ENCODE results near the gene GATB. TPM values are rescaled to one million over a fixed set of nuclear protein-coding genes. Genes with fewer than 3 reads are reported as not detected.

GATB gene
- total RNA-seq, 1 donor from 2014 or later, result 17.9 TPM

DNA sequence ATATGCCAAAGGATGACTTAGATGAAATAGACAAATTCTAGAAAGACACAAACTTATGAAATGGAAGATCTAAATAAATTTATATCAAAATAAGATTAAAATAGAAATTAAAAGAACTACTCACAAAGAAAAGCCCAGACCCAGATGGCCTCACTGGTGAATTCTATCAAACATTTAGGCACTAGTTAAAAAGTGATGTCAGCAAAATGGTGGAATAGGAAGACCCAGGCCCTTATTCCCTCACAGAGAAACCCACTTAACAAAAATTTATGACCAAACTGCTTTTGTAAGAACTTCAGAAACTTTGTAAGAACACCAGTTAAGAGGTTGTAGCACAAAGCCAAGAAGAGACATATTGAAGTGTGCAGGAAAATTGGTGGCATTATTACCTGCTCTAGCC is 129.5 kb downstream of the GATB start:
- no peak overlapping the region for H3K9ac ChIP-seq

DNA sequence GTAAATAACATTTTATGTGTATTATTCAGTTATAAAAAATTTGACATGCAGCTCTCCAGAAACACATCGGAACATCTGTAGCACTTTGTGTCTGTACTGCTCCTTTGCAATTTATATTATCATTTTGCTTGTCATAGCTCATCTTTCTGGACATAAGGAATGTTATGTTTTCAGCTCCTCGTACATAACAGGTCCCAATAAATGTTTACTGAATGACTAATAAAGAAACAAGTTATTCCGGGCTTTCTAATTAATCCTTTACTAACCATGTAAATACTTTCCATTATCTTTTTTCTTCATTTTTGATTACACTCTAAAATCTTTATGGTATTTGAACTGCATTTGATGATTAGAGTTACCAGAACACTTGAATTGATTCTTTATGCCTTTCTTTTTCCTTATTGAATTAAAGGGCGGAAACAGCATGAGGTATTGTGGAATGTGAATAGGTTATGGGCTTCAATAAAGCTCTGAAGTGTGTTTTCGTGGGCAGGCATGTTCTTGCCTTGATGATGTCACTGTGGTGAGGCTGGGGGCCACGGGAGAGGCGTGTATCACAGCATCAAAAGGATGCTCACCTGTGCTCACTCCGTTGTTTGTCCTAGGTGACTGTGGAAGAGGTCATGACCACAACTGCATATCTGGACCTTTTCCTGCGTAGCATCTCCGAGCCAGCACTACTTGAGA is 131.6 kb downstream of the GATB start:
- Mint-ChIP-seq H3K4me1 (peaks cover 6% of the 10 kb centered on the region), H3K27me3 (ENCODE audit: insufficient read depth, low read depth) (no peaks in the 10 kb centered on the region), H3K9me3 (no peaks in the 10 kb centered on the region), H3K4me3 (no peak overlapping the region), H3K27ac (no peak overlapping the region), H3K36me3 (no peaks in the 10 kb centered on the region)
- Histone ChIP-seq H3K9me3 (ENCODE audit: low read depth) (no peaks in the 10 kb centered on the region), H3K27me3 (no peaks in the 10 kb centered on the region), H3K9ac (no peak overlapping the region), H3K4me2 (no peak overlapping the region), H3K27ac (no peak overlapping the region), H3K4me1 (peaks cover 19% of the 10 kb centered on the region), H3K4me3 (no peak overlapping the region), H3F3A (ENCODE audit: low read depth) (no peaks in the 10 kb centered on the region), H3K79me2 (ENCODE audit: low read depth) (no peaks in the 10 kb centered on the region), H3K36me3 (no peaks in the 10 kb centered on the region), H4K20me1 (ENCODE audit: low read depth) (no peaks in the 10 kb centered on the region), H2AFZ (replicated peaks) (no peak overlapping the region)
- TF ChIP-seq EZH2 (IDR thresholded peaks at IDR 0.05), result no peak
- TF ChIP-seq, protein P1, sequence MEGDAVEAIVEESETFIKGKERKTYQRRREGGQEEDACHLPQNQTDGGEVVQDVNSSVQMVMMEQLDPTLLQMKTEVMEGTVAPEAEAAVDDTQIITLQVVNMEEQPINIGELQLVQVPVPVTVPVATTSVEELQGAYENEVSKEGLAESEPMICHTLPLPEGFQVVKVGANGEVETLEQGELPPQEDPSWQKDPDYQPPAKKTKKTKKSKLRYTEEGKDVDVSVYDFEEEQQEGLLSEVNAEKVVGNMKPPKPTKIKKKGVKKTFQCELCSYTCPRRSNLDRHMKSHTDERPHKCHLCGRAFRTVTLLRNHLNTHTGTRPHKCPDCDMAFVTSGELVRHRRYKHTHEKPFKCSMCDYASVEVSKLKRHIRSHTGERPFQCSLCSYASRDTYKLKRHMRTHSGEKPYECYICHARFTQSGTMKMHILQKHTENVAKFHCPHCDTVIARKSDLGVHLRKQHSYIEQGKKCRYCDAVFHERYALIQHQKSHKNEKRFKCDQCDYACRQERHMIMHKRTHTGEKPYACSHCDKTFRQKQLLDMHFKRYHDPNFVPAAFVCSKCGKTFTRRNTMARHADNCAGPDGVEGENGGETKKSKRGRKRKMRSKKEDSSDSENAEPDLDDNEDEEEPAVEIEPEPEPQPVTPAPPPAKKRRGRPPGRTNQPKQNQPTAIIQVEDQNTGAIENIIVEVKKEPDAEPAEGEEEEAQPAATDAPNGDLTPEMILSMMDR (IDR thresholded peaks at IDR 0.05), result no peak
- TF ChIP-seq EZH2phosphoT487 (IDR thresholded peaks at IDR 0.05), result no peak
- DNase-seq (ENCODE audit: low spot score), result no peak

More for the DNA sequence above, 129.5 kb downstream of the GATB start:
- no peaks in the 10 kb centered on the region for H3K36me3 Mint-ChIP-seq
- TF ChIP-seq EZH2phosphoT487 (IDR thresholded peaks at IDR 0.05) (no peak), EZH2 (IDR thresholded peaks at IDR 0.05) (no peak)
- TF ChIP-seq, protein P1 (IDR thresholded peaks at IDR 0.05), result no peak
- no peak overlapping the region for H3K4me2 ChIP-seq
- no peaks in the 10 kb centered on the region for H3K9me3 Mint-ChIP-seq
- no peaks in the 10 kb centered on the region for H4K20me1 ChIP-seq (ENCODE audit: low read depth)
- H3K4me1 ChIP-seq, result peaks cover 16% of the 10 kb centered on the region
- no peaks in the 10 kb centered on the region for H3K27me3 Mint-ChIP-seq (ENCODE audit: insufficient read depth, low read depth)
- H3K4me3 ChIP-seq, result no peak overlapping the region
- H3K27me3 ChIP-seq, result no peaks in the 10 kb centered on the region
- H3K27ac ChIP-seq, result no peak overlapping the region
- no peak overlapping the region for H3K4me3 Mint-ChIP-seq
- H3K4me1 Mint-ChIP-seq, result peaks cover 3% of the 10 kb centered on the region
- no peaks in the 10 kb centered on the region for H3F3A ChIP-seq (ENCODE audit: low read depth)
- no peaks in the 10 kb centered on the region for H3K36me3 ChIP-seq
- H3K27ac Mint-ChIP-seq, result no peak overlapping the region
- no peak for DNase-seq (ENCODE audit: low spot score)
- H2AFZ ChIP-seq (replicated peaks), result no peak overlapping the region
- no peaks in the 10 kb centered on the region for H3K9me3 ChIP-seq (ENCODE audit: low read depth)
- no peaks in the 10 kb centered on the region for H3K79me2 ChIP-seq (ENCODE audit: low read depth)

DNA sequence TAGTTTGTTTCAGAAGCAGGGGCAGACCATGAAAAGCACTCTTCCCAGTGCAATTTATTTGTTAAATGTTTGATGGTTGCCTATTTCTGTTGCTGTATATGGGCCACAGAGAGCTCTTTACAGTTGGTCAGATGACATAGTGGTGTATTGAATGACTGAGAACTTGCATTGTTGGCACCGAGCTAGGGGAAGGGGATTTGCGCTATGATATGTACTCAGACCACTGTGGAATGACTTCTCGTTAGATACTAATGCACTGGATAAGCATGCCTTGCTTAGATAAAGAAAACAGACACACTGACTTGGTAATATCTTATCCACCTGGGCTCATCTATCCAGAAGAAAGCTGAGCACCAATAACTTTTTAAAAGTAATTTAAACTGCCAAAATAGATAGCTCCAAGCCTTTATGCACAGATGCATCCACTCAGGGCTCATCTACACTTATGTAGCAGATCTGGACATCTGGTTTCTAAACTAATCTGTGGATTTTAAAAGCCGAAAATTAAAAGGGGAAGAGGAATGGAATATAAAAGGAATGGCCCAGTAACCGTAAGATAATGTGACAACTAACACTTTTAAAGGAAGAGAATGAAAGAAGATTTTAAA is 132.7 kb downstream of the GATB start:
- H3K4me3 Mint-ChIP-seq, result no peak overlapping the region
- H3K27ac ChIP-seq, result no peak overlapping the region
- no peak overlapping the region for H3K27ac Mint-ChIP-seq
- H3K27me3 ChIP-seq, result no peaks in the 10 kb centered on the region
- no peaks in the 10 kb centered on the region for H4K20me1 ChIP-seq (ENCODE audit: low read depth)
- DNase-seq (ENCODE audit: low spot score), result no peak
- H3F3A ChIP-seq (ENCODE audit: low read depth), result no peaks in the 10 kb centered on the region
- no peaks in the 10 kb centered on the region for H3K9me3 ChIP-seq (ENCODE audit: low read depth)
- H3K4me1 Mint-ChIP-seq, result peaks cover 6% of the 10 kb centered on the region
- TF ChIP-seq EZH2 (IDR thresholded peaks at IDR 0.05) (no peak), EZH2phosphoT487 (IDR thresholded peaks at IDR 0.05) (no peak)
- TF ChIP-seq, protein P1 (IDR thresholded peaks at IDR 0.05), result no peak
- H3K36me3 Mint-ChIP-seq, result no peaks in the 10 kb centered on the region
- H3K9me3 Mint-ChIP-seq, result no peaks in the 10 kb centered on the region
- H3K79me2 ChIP-seq (ENCODE audit: low read depth), result no peaks in the 10 kb centered on the region
- no peak overlapping the region for H2AFZ ChIP-seq (replicated peaks)
- H3K9ac ChIP-seq, result no peak overlapping the region
- no peaks in the 10 kb centered on the region for H3K36me3 ChIP-seq
- no peak overlapping the region for H3K4me3 ChIP-seq
- no peak overlapping the region for H3K4me2 ChIP-seq
- no peaks in the 10 kb centered on the region for H3K27me3 Mint-ChIP-seq (ENCODE audit: insufficient read depth, low read depth)
- H3K4me1 ChIP-seq, result peaks cover 19% of the 10 kb centered on the region
